ENCODE measurements around the gene MELTF.

MELTF gene

DNA sequence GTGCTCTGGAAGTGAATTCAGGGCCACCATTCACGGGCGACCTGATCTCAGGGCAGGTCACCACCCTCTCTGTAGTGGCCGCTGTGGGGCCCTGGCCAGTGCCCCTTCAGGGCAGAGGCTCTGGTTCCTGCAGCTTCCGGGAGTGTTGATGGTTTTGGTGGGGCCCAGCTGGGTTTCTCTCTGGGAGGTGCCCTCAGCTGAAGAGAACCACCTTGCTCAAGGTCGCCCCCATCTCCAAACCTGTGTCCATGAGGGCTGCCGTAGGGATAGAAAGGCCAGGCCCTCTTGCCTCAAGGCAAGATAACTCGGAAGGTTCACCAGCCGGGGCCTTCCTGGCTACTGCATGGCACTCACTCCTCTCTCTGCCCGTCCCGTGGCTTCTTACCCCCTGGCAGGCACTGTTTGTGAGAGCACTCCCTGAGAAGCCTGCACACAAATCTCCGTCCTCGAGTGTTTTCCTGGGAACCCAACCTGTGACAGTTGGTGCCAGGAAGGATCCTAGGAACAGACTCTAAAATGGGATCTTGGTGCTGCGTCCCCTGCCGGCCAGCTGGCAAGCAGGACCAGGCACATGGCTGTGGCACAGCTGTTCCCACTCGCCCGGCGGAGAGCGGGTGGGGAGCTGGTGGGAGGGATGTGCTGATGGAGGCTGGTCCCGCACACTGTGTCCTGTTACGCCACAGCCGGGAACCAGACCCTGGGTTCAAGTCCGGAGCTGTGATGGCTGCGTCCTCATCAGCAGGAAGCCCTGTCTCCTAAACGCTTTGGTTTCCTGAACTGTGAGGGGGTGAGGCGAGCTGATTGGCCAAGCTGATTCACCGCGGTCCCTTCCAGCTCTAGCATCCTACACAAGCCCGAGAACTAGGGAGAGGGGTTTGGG, 37.8 kb downstream of the MELTF start:
- no peak for DNase-seq

GRCh38 chr3:196990601-196991007, 39.0 kb downstream of the MELTF start:
- DNase-seq: no peak

- DNase-seq: no peak
These were observed 39.8 kb downstream of the MELTF start for GRCh38 chr3:196989721-196990262.

- peak; percentile 25 for DNase-seq
These were observed 41.2 kb downstream of the MELTF start for GRCh38 chr3:196988241-196989029.

- DNase-seq: no peak
These were observed 42.6 kb downstream of the MELTF start for GRCh38 chr3:196987022-196987421.

GRCh38 chr3:196985954-196986885, 43.4 kb downstream of the MELTF start:
- no peak for DNase-seq

GRCh38 chr3:196985298-196985697, 44.3 kb downstream of the MELTF start:
- no peak for DNase-seq

GRCh38 chr3:196983186-196983585, 46.4 kb downstream of the MELTF start:
- DNase-seq: no peak

- no peak for DNase-seq
These were observed 48.0 kb downstream of the MELTF start for GRCh38 chr3:196981657-196982056.

GRCh38 chr3:196979545-196979944, 50.1 kb downstream of the MELTF start:
- DNase-seq: no peak

GRCh38 chr3:196976941-196977340, 52.7 kb downstream of the MELTF start:
- DNase-seq: no peak

GRCh38 chr3:196975349-196975748, 54.3 kb downstream of the MELTF start:
- DNase-seq: no peak

DNA sequence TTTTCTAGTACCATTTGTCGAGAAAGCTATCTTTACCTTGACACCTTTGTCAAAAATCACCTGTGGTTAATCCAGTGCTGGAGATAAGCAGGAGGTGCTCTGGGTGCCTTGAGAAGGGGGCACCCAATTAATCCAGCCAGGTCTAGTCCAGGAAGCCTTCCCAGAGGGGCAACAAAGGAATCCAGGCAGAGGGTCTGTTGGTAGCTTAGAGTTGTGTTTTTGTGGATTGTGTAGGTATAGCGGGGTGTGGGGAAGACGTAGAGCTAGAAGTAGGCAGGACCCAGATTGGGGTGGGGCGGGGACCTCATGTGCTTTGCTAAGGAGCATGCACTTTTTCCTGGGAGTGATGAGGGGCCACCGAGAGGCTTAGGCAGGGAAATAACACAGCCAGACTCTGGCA, 55.0 kb downstream of the MELTF start:
- DNase-seq: no peak

GRCh38 chr3:196971094-196971698, 58.4 kb downstream of the MELTF start:
- no peak for DNase-seq

DNA sequence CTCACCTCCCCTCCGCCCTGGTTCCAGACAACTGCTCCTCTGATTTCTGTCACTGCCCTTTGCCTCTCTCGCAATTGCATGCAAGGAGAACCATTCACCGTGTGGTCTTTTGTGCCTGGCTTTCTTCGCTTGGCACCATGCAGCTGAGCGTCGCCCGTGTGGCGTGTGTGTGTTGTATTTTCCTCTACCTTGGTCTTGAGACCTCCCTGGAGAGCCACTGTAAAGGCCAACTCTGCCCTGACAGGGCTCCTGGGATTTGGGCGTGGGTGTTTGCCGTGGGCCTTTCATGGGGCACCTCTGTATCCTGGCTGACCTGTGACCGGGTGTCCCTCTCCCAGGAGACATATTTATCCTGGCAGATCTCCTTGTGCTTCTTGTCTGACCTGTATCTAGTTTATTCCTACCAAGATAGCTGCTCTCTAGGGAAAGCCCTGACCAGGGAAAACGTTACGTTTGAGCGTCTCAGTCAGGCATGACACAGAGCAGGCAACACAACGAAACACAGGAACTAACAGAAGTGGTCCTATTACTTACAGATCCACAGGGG, 59.0 kb downstream of the MELTF start:
- DNase-seq: no peak

DNA sequence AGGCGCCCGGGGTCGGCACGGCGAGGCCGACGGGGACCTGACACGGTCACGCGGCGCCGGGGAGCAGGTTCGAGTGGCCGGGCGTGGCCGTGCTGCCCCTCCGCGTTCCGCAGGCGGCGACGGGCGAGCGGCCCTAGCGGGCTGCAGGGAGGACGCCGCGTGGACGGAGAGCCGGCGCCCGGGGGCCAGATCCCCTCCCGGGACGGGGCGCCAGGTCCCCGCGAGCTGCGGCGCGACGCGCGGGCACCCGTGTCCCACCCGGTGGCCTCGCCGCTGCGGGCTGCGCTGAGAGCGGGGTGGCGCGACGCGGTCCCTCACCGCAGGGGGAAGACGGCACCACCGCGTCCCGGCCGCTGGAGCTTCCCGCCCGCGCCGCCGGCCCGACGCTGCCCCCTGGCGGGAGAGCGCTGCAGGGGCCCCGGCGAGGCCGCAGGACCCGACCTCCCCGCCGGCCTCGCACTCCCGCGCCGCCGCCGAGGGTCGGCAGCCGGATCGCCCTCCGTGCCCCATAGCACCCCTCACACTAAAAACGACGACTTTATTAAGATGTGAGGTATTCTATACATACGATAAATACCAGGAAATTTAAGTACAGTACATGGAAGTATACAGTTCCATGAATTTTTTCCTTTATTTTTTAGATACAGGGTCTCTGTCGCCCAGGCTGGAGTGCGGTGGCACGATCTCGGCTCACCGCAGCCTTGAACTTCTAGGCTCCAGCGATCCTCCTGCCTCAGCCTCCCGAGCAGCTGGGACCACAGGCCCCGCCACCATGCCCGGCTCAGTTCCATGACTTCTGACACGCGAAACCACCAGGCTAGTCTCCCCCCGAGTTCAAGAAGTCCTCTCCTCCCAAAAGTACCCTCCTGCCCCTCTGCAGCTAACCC, 59.7 kb downstream of the MELTF start:
- peak; percentile 64 for DNase-seq

- peak; percentile 51 for DNase-seq
These were observed 60.4 kb downstream of the MELTF start for GRCh38 chr3:196969134-196969659.

DNA sequence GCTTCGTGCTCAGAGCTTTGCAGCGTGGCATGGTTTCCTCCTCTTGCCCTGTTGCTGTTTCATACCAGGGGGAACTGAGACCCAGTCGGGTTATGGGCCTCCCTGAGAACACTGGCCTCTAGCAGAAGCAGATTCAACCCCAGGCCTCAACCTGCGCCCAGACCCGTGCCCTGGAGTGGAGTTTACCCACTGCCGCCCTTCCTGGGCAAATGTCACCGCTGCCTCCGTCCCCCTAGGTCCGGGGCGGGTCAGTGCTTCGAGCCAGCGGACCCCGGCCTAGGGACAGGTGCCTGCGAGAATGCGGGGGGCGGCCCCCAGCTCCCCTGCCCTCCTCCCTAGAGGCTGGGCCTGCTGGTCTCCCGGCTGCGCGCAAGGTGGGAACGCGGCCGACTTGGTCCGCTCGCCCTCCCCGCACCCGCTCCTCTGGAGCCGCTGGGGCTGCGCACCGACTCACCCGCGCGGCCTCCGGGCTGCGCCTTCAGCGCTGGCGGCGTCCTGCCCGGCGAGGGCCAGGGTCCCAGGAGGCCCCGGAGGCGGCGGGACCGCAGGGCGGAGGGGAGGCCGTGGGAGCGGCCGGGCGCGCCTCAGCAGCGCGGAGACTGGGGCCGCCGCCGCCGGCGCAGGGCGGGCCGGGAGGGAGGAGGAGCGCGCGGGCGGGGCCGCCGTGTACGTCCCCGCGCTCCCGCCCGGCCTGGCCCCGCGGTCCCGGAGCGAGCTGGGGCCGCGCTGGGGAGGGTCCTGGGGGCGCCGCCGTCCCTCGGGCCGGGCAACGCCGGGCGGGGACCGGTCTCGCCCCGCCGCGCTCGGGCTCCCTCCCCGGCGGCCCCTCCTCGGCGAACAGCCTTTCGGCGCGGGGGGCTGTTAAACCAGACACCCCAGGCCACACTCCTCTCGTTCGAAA, 61.1 kb downstream of the MELTF start, which contains the start of gene PIGZ:
Gene PIGZ (minus strand): TSS at position 601 of the 901 bp plus-strand sequence. CDS start 16,802 bp downstream, outside the sequence.
- DNase-seq: peak; percentile 48
